HG03520 (cell line): ENCODE data around the gene PPARD.
"Not testable (repeated sequence)": the region's sequence is repeated elsewhere in the genome, so short reads cannot be mapped to it uniquely, and the experiment has no call there.

Experiments used
- ATAC-seq: cut with Tn5 transposase; IDR thresholded peaks from one replicate; pipeline ENCODE4 v1.9.1; 2021; ENCODE audit warnings: mild to moderate bottlenecking, moderate library complexity; ENCODE audit not compliant: unreplicated experiment

Gene PPARD

DNA sequence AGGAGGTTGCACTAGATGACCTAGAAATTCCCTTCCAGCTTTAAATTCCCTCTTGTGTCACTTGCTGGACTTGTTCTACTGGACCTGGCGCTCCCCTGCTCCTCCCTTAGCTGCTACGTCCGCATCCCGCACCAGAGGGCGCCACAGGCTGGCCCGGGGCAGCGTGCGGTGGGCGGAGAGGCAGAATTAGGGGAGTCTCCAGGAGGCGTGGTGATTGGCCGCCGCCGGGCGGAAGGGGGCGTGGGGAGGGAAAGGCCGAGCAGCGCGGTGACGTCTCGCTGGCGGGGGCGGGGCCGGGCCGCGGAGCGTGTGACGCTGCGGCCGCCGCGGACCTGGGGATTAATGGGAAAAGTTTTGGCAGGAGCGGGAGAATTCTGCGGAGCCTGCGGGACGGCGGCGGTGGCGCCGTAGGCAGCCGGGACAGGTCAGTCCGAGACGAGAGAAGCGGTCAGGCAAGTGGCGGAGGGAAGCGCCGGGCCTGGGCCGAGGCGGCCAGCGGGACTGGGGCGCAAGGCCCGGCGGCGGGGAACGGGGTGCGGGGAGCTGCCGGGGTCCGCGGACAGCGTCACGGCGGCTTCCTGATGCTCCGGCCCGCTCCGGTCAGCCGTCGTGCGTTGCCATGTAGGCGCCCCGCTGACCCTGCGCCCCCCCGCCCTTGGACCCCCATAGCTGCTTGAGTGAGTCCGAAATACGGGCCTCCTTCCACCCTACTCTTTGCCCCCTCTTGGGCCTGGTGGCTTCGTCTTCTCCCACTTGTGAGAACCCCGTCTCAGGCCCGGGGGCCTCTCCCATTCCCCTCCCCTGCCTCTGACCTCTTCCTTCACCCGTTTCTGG lies at the start of gene PPARD:
PPARD (plus strand) TSS at position 301 of the 834 bp plus-strand sequence. CDS start 68,530 bp downstream, outside the sequence.
- ATAC-seq, result peak; percentile 95

DNA sequence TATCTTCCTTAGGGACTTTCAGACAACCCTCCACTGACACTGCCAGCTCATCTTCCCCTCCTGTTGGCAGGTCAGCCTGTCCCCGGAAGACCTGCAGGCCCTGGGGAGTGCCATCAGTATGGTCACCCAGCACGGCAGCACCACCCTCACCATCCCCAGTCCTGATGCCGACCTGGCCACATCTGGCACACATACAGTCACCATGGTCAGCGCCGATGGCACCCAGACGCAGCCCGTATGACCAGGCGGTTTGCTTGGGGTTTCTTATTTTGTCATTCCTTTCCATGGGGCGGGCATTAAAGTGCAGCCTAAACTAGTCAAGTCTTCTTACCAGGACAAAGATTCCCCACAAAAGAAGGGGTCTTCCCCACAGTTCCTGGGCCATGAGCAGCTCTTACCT lies 48.7 kb upstream of the PPARD start:
- no peak for ATAC-seq

DNA sequence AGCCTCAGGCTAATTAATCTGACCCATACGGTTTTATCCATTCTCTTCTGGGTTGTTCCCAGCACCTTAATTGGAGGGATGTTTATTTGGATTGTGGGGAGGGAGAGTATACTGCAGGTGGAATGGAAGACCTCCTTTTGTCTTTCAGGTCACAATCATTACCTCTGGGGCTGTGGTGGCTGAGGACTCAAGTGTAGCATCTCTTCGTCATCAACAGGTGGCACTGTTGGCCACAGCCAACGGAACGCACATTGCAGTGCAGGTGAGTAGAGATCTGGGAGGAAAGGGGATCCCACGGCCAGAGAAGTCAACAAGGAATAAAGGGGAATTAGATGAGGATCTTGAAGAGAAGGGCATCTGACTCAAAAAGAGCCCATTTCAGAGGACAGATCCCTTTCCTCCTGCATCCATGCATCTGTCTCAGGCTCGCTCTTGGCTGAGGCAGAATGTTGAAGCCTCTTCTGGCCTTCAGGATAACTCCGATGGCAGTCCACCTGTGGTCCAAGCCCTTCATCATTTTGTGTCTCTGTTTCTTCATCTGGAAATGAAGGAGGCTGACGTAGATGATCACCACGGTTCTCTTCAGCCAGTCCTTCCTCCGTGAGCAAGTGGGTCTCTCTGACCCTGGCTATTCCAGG lies 47.9 kb upstream of the PPARD start:
- no peak for ATAC-seq

DNA sequence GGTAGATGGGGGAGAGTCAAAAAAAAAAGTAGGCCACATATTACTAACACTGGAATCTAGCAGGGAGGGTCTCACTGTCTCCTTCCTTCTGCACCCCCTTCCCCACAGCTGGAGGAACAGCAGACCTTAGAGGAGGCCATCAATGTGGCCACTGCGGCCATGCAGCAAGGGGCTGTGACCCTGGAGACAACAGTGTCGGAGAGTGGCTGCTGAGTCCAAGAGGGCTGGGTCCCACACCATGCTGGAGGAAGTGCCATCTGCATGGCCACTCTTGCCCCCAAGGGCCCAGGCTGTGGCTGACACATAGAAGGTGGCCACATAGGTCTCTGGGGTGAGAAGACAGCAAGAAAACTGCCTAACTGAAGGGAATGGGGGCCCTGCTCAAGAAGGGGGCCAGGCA lies 47.3 kb upstream of the PPARD start:
- ATAC-seq, result no peak

DNA sequence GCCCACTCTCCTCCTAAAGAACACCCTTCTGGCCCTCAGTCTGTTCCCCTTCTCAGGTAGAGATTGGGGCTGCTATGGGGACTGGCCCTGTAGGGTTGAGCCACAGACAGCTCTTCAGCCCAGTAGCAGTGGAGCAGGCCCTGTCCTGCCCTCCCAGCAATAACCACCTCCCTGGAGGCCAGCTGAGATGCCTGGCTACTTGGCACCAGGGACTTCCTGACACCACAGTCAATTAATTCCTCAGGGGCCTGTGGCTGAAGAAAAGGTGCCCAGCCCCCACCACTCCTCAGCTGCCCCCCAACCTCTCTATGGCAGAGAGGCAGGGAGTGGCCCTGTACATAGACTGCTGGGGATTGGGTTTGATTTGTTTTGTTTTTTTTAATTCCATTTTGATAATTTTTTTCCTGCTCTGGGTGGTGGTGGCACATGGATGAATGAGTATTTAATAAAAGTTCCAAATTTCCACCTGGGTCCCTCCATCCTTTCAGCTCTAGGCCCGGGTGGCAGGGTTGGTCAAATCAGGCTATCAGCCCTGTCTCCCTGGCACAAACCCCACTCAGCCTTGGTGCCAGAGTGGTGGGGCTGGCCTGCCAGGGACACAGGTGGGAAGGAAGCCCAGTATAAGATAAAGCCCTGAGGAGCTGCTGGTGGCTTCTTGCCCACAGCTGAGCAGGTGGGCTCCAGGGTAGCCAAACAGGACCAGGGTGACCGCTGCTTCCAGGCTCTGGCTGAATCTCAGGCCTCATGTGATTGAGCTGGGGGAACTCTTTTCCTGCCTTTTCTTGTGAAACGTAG lies 46.6 kb upstream of the PPARD start:
- ATAC-seq, result no peak

DNA sequence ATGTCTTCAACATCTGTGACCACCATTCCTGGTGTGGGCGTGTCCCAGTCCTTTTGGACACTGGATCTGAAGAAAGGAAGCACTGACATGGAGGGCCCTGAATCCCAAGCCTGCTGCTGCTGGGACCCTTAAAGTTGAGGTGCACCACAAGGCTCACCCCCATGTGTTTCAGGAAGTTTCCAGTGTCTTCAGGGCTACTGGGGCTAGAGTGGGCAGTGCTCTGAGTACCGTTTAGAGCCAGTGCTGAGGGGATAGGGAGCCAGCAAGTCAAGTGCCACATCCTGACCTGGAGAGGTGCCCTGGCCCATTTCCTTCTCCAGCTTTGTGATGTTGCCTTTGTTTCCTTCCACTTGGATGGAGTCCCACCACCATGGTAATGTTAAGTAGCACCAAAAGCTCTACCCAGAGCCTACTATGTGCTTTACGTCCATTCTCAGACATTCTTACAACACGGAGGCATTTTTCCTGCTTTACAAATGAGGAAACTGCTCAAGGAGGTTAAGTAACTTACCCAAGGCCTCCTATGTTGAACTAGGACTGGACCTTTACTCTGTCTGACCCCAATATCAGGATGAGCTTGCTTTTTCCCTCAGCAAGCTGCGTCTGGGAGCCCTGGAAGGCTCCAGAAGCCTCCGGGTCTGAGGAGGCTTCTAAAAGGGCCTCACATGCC lies 45.3 kb upstream of the PPARD start:
- ATAC-seq, result no peak

DNA sequence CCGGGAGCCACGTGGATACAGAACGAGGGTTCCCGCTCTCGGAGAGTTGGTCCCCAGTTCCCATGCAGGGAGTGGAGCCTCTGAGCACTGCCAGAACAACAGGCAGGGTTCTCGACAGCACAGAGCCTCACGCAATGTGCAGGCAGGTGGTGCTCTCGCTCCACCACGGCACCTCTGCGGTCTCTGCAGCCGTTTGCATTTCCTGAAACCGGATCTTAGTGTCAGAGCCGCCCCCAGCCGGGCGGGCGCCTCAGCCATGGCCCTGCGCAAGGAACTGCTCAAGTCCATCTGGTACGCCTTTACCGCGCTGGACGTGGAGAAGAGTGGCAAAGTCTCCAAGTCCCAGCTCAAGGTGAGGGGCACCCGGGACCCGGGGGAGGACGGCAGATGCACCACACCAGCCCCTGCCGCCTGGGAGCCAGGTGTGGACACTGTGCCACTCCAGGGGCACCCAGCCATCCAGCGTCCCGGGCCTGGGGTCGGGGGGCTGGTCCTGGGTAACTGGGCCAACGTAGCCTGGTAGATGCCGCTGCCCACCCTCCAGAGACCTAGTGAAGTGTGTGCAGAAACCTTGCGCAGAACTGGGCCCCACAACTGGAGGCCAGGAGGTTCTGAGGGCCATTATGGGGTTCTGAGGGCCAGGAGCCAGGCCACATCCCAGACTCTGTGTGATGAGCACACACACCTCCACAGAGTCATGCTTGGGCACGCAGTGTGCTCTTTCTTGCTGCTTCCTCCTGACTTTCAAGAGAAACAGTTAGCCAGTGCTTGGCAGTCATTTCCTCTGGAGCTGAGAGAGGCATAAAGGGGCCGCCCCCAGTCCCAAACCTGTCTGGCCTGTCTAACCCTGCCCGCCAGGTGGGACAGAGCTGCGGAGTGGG lies 44.5 kb upstream of the PPARD start, which contains the start of gene DEF6:
DEF6 (plus strand) TSS at position 218 of the 881 bp plus-strand sequence; CDS start at position 257, 39 bp downstream.
- peak; percentile 53 for ATAC-seq

DNA sequence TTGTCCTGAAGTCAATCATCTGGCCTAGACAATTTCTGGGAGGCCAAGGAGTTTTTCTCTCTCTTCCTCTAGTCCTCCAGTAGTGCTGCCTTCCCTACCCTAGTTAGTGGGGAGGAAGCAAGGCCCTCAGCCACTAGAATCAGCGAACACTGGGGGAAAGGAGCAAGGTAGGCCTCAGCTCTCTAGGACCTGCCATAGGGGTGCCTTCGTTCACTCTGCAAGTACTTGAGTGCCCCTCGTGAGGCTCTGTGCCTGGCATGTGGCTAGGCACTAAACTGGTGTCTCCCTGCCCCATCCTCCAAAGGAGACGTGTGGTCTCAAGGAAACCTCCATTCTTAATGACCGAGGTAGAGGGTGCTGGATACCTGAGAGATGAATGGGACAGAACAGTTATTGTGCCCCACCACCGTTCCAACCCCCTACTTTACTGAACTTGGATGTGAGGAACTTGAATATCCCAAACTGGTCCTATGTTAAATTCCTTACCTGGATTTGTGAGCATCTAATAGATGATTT lies 43.7 kb upstream of the PPARD start:
- ATAC-seq, result no peak

DNA sequence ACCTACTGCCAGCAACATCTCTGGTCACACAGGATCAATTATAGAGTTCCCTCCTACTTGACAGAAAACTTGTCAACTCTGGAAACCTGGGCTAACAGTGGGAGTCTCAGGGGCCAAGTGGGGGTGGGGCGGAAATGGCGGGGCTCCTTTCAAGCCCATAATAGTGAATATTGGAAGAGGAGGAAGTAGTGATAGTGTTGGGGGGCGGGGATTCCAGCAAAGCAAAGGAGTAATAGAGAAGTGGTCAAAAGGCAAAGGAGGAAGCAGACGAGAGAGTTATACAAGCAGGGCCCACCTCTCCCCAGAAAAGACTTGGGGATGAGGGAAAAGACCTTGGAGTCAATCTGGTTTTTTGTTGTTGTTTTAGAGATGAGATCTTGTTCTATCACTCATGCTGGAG lies 42.7 kb upstream of the PPARD start:
- ATAC-seq, result no peak

DNA sequence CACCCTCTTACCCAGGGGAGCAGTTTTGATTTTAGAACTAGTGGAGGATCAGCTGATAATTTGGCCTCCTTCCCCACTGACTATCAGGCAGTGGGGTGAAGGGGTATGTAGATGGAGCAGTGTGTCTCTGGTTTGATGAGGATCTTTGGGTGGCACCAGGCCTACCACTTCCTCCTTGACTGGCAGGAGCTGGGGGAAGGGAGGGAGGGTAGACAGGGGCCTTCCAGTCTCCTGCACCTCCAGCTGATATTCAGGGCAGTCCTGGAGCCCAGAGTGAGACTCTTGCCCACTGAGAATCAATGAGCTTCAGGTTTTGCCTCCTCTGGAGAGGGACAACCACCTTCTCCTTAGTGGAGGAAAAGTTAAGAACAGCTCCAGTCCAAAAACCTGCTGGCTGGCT lies 41.5 kb upstream of the PPARD start:
- ATAC-seq, result no peak

DNA sequence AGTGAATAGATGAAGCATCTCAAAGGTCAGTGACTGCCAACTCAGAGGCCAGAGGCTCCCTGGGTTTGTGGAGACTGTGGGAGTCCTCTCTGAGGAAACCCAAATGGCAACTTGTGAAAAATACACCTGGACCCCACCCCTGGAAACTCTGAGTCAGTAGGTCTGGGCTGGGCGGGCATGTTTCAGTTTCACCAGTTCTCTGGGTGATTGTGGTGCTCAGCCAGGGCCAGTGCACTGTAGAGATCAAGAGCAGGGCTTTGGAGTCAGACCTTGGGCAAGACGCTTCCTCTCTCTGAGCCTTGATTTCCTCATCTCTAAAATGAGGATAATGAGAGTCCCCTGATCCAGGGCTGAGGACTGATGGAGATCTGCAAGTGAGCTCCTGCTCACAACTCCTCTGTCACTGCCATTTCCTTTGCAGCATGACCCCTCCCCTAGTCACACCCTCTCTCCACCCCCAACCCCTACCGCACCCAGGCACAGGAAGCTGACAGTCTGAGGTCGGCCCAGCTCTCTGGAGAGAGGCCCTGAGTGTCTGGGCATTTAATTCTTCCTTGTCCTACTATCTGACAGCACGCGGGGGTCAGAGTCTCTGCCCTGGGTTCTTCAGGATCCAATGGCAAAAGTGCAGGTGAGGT lies 39.6 kb upstream of the PPARD start:
- ATAC-seq, result peak; percentile 63

DNA sequence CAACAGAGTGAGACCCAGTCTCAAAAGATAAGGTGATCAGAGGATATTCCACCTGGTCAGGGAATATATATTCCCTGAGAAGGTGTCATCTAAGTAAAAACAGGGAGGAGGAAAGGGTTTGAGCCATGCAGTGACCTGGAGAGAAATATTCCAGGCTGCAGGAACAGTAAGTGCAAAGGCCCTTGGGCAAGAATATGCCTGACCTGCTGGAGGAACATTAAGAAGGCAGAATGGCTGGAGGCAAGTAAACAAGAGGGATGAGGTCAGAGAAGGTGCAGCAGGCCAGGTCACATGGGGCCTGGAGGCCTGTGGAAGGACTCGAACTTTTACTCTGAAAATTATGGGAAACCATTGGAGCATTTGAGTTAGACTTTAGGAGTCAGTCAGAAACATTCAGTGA lies 38.1 kb upstream of the PPARD start:
- no peak for ATAC-seq

DNA sequence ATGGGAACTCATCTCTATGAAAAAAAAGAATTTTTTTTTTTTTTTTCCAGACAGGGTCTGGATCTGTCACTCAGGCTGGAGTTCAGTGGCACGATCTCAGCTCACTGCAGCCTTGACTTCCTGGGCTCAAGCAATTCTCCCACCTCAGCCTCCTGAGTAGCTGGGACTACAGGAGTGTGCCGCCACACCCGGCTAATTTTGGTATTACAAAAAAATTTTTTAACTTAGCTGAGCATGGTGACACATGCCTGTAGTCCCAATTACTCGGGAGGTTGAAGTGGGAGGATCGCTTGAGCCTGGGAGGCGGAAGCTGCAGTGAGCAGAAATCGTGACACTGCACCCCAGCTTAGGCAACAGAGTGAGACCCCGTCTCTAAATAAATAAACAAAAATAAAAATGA lies 37.2 kb upstream of the PPARD start:
- no peak for ATAC-seq

DNA sequence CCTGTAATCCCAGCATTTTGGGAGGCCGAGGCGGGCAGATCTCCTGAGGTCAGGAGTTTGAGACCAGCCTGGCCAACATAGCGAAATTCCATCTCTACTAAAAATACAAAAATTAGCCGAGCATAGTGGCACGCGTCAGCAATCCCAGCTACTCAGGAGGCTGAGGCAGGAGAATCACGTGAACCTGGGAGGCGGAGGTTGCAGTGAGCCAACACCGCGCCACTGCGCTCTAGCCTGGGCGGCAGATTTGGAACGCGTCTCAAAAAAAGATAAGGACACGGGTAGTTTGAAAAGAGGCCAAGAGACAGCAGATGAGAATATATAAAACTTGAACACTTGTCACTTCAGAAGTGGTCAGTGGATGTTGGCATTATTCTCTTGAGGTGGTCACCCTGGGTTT lies 35.2 kb upstream of the PPARD start:
- ATAC-seq, result not testable (repeated sequence)

DNA sequence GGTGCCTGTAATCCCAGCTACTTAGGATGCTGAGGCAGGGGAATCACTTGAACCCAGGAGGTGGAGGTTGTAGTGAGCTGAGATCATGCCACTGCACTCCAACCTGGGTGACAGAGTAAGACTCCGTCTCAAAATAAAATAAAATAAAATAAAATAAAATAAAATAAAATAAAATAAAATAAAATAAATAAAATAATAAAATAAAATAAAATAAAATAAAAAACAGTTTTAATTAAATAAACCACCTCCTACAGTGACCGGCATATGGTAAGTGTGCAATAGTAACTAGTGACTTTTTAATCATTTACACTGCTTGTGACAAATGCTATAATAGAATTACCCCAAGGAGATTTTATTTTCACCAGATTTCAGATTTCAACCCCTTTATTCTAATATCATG lies 33.8 kb upstream of the PPARD start:
- not testable (repeated sequence) for ATAC-seq

DNA sequence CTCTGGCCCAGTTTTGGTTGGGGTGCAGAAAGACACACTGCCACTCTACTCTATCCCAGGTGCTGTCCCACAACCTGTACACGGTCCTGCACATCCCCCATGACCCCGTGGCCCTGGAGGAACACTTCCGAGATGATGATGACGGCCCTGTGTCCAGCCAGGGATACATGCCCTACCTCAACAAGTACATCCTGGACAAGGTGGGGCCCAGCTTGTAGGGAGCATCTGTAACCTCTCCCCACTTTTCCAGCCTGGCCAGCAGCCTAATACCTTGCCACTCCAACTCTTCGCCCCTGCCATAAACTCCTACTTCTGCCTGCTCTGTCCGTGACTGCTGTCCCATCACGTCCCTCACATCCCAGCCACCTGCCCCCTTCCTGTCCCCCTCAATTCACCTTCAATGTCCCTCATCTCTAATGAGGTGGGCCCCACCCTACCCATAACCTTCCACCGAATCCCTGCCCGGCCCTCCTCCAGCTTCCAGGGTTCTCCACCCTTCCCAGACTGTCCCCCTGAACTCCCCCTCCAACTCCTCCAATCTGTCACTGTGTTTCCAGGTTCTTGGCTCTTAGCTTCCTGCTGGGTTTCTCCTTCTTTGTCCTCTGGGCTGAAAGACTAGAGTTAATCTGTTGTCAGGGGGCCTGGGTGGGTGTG lies 32.6 kb upstream of the PPARD start:
- no peak for ATAC-seq

DNA sequence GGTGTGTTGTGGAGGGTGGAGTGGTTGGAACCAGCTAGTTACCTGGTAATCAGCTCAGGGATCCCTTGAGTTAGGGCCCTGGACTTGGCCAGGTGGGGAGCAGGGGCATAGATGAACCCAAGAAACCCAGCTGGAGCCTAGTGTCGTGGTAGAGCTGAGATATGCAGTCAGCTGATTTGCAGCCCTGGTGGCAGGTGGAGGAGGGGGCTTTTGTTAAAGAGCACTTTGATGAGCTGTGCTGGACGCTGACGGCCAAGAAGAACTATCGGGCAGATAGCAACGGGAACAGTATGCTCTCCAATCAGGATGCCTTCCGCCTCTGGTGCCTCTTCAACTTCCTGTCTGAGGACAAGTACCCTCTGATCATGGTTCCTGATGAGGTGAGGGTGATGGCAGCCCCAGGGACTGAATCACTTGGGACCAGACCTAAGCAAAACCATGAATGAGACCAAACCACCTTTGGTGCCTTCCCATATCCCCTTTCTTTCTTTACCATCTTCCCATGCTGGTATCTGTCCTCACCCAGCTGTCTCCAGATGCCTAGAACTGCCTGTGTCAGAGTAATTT lies 32.0 kb upstream of the PPARD start:
- ATAC-seq, result no peak

DNA sequence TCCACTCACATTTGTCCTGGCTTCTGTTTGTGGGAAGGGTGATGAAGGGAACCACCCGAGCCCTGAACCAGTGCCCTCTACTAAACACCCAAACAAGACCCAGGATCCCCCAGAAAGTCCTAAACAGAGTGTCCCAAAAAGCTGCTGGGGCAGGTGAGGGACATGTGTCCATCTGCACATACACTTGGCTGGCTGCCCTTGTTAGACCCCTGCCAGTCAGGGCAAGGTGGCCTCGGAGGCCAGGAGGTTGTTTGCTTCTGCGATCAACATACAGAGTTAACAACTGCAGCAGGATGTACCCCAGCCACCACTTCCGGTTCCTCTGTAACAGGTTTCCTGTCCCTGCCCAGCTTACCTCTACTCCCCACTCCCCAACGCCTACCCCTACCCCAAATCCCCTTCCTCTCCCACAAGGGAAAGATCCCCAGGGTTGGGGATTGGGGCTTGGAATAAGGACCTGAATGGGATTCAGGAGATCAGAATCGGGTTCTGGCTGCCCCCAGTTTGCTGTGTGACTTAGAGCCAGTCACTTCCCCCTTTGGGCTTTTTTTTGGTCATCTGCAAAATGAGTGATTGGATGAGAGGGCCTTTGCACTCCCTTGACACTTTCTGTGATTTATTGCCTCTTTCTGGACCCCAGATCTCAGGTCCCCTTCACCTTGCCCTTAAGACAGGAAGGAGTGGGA lies 30.8 kb upstream of the PPARD start:
- no peak for ATAC-seq
